Activated CD4-positive, alpha-beta T cell treated with anti-CD3 and anti-CD28 coated beads, Interleukin-2, amount 50 U/mL, for 4 hours (primary cell): ENCODE measurements around the gene MTMR3.

Source experiments
- DNase-seq, 2 experiments: peaks; one replicate each; pipeline ENCODE4 v3.0.0-alpha.2; 2020

The MTMR3 gene

DNA sequence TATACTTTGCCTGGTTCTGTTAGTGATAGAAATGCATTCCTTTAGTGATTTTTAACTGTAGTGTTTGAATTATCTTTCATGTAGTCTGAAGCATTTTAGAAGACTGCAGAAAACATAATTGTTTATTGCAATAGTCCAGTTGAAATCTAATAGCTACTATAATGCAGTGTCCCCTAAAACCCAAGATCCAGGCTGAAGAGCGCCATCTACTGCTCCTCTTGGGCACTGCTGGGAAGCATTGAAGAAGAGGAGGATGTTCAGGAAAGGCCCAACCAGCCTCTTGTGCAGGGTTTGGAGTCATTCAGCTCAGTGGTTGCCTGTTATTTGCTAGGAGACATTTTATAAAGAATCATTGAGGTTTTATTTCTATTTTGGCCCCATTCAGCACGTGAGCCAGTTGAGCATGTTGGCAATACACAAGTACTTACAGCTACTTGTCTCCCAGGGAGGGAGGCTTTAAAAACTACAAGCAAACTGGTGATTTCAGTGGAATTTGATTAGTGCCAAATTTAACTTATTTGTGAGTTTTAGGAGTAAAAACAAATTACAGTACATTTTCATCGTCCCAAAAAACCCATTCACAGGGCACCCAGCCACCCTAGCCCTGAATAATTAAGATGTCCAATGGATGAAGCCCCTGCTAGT lies 122.4 kb downstream of the MTMR3 start:
- DNase-seq, result peak; percentile 46 to 68

DNA sequence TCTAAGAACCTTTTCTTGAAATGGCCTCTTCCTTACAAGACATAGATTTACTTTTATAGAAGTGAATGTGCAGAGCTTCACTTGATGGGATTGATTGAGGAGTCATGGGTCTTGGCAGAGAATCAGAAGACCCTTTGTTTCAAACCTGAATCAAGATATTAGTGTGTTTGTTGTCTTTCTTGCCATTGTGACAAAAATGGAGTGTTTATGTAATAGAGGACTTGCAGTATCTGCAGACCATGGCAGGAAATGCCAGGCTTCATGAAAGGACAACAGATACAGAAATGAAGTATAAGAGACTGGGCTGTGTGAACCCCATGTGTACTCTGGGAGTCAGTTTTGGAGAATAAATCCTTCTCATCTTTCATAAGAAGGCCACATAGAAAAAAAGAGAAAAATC lies 124.4 kb downstream of the MTMR3 start:
- no peak for DNase-seq

DNA sequence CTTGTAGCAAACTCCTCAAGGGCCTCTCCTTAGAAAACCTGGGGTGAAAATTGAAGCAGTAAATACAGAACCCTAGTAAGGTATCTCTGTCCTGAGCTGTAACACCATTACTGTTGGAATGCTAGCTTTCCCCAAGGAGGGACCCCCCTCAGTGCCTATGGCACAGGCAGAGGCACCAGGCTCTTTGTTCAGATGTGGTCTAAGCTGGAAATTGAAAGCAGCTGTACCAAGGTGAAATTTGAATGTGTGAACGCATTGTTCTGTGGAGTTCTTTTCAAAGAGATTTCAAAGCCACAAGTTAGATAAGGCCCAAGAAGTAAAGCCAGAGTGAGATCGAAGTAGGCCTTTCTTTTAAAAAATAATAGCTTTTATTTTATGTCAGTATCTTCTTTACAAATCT lies 125.4 kb downstream of the MTMR3 start:
- no peak for DNase-seq

DNA sequence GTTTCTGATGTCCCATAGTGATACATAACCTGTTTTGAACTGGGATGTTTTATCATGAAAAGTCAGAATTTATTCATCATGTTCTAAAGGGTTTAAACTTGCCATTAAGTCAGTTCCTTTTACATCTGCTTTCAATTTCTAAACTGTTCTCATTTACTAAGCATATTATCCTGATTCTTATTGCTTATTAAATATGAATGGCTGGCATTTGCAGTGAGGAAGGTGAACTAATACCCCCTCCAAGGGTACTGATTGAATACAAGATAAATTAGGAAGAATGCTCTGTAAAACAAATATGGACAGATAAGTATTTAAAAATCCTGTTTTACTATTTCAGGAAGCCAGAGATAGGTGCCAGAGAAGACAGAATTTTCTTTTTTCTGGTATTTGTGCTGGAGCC lies 126.5 kb downstream of the MTMR3 start:
- DNase-seq, result no peak

DNA sequence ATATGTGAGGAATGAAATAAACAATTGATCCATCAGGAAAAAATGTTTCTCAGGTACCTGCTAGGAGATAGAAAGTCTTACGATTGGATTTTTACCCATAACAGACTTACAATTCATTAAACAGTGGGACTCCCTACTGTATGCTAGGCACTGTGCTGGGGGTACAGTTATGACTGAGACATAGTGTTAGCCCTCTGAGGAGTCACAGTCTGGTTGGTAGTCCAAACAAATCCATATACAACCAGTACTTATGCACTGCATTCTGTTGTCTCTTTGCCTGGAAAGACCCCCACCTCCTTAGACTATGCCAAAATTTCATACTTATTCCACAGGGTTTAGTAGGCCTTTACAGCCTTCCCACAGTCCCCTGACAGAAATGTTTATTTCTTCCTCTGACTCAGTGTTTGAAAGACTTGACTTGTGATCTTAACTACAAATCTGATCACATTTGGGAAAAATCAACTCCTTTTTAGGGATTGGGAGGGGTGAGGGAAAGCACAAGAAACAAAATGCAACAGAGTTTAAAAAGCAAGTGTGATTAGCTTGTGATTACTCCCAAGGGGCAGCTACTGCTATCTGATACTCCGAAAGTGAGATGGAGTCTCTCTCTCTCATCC lies 127.9 kb downstream of the MTMR3 start:
- no peak for DNase-seq

DNA sequence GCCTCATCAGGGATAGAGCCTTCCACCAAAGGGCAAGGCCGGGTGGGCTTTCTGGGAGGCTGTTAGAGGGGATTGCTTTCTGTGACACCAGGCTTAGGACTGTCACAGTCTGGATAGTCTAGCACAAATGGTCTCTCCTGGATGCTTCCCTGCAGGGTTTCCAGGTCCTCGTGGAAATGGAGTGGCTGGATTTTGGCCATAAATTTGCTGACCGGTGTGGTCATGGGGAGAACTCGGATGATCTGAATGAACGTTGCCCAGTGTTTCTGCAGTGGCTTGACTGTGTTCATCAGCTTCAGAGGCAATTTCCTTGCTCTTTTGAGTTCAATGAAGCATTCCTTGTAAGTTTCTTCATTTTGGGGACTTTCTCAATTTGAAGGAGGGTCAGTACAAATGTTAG lies 130.2 kb downstream of the MTMR3 start:
- DNase-seq, result no peak

DNA sequence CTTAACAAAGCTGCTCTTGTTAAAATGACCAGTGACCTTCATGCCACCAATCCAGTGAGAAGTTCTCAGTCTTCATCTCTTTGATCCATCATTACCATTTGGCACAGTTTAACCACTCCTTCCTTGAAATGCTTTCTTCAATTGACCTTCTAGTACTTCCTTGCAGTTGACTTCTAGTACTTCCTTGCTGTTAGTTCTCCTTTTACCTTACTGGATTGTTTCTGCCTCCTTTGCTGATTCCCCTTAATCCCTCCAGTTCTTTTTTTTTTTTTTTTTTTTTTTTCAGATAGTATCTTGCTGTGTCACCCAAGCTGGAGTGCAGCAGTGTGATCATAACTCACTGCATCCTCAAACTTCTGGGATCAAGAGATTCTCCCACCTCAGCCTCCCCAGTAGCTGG lies 131.3 kb downstream of the MTMR3 start:
- DNase-seq, result no peak

DNA sequence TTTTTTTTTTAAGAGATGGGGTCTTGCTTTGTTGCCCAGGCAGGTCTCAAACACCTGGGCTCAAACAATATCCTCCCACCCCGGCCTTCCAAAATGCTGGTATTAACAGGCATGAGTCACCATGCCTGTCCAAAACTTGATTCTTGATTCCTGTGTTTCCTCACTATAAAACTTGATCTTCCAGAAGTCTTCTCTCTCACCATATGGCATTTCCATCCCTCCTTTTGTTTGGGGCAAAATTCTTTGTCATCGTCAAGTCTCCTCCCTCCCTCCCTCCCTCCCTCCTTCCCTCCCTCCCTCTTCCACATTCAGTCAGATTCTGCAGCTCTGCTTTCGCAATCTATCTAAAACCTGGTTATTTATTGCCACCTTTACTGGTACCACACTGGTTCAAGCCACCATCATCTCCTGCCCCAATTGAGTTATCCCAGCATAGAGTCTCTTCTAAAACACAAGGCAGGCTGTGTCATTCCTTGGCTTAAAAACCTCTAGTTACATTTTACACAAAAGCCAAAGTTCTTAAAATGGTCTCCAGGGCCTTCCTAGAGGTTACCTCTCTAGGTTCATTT lies 132.3 kb downstream of the MTMR3 start:
- no peak for DNase-seq

DNA sequence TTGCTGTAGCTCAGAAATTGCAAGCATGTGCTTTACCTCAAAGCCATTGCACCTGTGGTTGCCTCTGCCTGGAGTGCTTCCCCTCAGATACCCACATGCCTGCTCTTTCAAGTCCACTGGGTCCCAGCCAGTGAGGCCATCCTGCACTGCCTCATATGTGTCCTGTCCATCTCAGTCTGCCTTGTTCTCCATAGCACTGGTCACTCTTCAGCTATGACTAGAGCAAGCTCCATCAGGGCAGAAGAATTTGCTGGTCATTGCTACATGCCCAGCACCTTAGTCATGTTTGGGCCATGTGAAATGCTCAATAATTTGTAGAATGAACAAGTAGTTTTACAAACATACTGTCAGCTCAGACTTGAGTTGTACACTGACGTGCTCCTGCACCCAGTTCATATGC lies 132.9 kb downstream of the MTMR3 start:
- no peak for DNase-seq

DNA sequence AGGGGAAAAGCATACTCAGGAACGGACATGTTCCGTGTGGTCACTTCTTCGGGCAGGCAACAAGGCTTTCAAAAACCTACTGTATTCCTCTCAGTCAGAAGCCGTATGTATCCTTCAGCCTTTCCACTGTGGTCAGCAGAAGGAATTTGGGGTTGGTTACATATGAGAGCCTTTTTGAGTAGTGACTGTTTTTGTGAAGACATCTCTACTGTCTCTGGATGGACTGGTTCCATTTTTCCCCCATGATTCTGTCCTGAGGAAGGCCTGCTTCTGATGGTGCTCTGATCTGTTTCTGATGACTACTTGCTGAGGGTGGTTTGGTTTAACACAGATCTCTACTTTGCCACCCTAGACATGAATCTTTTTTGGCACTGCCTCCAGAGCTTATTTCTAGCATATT lies 133.6 kb downstream of the MTMR3 start:
- no peak for DNase-seq

DNA sequence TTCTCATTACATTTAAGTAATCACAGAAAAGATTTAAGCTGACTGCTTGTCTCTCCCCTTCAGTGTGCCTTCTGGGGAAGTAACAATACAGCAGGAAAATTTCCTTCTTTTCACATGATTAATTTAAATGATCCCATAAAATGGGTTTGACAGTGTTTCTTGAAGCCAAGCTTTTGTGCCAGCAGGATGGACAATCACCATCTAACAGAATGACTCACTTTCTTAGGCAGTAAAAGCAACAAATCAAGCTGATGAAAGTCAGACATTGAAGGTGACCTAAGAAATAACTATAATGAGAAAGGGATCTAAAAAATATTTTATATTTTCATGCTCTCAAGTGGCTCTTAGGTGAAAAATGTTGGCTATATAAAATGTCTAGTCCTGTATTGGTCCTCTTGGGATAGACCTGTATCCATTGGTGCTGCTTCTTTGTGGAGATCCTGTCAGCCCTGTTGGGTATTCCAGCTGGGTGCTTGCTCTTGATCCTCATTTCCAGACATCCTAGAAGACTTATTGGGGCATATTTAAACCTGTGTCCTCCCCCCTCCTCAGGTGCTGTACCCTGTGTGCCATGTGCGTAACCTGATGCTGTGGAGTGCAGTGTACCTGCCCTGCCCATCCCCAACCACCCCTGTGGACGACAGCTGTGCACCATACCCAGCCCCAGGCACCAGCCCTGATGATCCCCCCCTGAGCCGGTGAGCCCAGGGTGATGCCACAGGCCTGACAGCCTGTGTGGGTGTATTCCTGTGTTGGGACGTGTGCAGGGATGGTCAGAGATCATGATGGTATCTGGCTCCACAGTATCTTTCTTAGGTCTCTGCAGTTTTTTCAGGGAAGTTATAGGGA lies 134.6 kb downstream of the MTMR3 start:
- DNase-seq, result no peak

DNA sequence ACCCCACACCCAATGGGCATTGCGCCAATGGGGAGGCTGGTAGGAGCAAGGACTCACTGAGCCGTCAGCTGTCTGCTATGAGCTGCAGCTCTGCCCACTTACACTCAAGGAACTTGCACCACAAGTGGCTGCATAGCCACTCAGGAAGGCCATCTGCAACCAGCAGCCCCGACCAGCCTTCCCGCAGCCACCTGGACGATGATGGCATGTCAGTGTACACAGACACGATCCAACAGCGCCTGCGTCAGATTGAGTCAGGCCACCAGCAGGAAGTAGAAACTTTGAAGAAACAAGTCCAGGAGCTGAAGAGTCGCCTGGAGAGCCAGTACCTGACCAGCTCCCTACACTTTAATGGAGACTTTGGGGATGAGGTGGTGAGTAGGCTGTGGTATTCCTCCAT lies 137.5 kb downstream of the MTMR3 start:
- DNase-seq, result no peak

DNA sequence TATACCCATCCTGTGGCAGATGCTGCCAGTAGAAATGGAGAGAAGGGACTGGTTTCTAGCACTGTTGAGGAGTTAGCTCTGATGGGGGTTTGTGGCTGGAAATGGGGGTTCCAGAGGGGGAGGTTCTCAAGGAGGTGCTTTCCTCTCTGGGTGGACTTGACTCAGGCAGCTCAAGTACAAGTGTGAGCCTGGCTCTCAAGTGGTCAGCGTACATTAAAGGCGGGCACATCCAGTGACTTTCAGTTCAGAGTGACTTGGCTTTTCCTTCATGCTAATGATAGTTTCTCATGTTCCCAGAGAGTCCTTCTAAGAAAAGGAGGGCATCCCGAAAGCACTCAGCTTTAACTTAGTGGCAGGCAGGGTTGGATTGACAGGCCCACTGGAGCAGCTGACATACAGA lies 138.4 kb downstream of the MTMR3 start:
- no peak for DNase-seq

DNA sequence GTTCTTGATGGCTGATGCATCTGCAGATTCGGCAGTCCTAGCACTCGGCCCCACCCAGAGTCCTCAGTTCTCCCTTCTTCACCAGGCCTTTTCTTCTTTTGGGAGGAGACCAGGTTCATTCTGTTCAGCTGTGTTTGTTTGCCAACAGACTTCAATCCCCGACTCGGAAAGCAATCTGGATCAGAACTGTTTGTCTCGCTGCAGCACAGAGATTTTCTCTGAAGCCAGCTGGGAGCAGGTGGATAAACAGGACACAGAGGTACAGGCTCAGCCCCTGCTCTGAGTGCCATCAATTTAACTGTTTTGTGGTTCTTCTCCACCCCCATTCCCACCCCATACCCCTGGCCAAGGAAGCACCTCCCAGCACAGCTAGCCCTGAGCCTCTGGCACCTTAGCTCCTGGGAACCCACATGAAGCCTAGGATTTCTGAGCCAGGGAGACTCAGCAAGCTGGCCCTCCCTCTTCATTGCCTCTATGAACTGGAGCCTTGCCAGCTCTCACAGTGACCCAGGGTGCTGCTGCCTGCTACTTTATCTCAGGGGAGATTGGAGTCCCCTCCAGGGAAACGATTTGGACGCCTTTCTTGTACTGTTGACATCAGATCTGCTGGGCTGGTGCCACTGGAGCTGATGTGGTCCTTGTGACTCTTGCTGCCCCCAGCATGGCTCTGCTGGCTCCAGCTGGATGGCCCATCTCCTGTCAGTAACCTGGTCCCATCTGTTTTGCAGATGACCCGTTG lies 139.1 kb downstream of the MTMR3 start:
- no peak for DNase-seq

DNA sequence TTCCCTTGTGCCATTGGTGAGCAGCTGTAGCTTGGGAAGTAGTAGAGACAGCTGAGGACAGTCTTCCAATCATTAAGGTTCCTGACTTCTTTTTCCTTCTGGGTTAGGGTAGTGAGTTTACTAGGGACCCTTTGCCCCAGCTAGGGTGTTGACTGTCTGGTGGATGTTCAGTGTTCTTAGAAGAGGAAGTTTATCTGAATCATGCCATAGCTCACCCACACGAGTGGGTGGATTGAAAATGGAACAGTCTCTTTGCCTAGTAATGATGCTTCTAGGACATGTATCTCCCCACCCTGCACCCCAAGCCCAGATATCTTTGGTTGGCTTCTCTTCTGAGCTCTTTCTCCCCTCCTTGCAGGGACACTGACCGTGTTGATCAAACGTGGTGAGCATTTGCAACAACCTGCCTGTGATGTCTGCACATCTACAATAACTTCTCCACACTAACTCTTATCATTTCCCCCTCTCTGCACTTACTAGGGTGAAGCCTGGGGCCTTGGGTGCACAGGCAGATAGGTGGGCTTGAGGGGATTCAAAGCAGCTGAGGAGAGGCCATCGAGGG lies 140.2 kb downstream of the MTMR3 start:
- no peak for DNase-seq

DNA sequence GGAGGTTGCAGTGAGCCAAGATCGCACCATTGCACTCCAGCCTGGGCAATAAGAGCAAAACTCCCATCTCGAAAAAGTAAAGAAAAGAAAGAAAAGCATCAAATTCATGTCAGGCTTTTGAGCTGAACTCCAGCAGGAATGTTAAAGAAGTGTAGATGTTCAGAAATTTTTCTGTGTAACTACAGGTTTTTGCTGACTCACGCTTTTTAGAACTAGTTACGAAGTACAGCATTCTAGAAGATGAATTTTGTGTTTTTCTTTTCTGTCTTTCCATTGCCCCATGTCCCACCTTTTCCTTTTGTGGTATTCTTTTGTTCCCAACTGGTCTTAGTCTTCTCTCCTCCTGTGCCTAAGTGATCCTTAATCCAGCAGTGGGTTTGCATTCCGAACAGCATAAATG lies 141.3 kb downstream of the MTMR3 start:
- no peak for DNase-seq

DNA sequence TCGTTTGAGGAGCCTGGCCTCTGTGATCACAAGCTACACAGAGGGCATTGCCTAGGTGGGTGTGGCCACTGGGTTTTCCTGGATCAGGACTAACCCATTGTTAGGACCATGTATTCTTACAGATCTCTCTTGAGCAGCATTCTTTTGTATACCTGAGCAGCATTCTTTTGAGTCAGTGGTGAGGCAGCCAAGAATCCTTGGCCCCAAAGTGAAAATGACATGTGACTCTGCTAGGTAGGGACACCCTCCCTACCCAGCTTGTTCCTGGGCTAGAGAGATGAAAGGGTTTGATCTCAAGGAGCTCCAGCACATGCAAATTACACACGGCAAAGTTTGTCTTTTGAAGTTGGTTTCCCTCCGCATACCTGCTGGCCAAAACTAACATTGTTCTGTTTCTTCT lies 142.2 kb downstream of the MTMR3 start:
- no peak for DNase-seq

DNA sequence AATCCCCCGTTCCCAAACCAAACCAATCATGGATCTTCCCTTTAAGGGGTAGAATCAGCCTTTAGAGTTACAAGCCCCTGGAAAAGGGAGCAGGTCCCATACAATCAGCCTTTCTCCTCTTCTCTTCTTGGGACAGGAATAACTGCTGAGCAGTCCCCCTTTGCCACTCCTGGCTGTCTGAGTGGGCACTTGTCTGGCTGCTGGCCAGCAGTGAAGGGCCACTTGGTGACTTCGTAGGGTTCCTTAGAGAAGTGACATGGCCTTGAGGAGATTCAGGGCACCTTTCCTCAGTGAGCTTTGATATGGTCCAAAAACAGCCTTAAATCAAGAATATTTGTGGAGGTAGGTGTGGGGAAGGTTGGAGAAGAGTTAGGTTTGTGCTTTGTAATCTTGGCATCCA lies 143.8 kb downstream of the MTMR3 start:
- no peak for DNase-seq

DNA sequence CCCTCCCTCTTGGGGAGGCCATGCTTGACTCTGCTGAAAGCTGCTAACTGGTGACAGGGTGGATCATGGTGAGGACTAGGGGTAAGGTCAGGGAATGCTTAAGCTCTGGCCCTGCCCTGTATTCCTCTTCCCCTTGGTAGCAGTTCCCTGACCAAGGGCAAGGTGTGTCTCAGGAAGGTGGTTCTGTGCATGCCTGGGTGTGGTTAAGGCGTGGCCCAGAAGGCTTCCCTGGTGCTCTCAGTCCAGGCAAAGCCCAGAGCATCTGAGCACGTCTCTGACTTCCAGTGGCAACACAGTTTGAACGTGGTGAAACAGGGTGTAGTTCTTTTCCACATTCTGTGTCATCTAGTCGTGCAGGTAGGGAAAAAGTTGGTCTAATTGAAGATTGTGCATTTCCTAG lies 144.2 kb downstream of the MTMR3 start:
- no peak for DNase-seq

DNA sequence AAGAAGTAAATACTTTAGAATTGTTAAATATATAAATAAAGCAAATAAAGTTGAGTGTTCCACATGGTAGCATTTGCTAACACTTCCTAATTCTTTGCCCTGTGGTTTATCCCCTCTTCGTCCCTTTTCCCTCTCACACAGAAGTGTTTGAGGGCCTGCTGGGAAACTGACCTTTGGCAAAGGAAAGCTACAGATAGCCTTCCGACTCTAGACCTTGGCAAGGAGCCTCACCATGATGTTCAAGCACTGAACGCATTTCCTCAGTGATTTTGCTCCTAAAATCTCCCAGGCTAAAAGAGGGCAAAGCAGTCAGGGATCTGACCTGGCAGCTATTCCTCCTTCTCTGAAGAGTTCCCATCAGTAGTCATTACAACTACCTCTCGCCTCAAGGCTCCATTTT lies 144.8 kb downstream of the MTMR3 start:
- no peak for DNase-seq

DNA sequence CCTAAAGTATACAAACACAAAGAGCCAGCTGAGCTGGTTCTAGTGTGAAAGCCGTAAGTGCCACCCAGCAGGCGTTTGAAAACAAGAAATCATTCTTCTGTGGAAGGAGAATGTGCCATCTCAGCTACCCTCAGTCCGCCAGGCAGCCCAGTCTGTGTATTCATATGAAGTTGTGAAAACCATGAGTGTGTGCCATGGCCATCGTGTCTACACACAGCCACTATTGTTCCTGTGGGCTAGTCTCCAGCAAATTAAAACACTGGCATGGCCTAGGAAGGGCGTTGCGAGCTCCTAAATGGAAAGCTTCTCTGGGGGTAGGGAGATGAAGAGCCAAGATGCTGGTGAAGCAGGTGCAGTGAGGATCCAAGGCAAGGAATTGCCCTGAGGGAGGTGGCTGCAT lies 145.8 kb downstream of the MTMR3 start:
- DNase-seq, result no peak

DNA sequence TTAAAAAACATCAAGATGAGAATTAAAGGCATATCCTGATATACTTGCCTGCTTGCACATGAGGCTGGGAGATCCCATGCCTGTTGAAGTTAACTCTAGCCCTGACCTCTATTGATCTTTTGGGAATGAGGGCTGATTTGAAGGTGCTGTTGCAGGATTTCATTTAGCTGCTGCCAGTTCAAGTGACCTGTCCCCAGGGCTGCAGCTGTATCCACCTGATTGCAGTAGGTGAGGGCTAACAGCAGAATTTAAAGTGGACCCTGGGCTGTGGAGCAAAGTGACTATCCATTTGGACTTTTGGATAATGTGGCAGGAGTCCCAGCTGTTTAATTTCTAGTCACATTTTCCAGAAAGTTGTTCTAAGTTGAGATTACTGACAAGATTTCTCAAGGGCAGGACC lies 146.5 kb downstream of the MTMR3 start:
- no peak for DNase-seq

DNA sequence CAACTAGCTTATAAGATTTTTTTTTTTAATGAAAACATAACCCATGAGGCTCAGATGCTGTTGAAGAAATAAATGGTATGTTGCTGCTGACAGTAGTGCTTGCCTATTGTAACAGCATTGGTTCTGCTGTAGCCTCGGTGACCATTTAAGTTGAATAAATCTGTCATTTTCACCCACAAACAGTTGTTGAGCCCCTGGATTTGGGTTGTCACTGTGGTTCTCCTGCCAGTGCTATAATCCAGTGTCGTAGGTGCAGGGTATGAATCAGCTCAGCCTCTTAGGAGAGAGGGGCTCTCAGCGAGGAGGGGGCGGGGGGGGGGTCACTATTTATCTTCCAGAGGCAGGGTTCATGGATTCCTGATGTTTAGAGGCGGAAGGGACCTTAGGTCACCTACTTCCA lies 147.4 kb downstream of the MTMR3 start:
- no peak for DNase-seq
